HG03354 (cell line): ENCODE results near the gene COL5A1.

Experiments used
- ATAC-seq: cut with Tn5 transposase; IDR thresholded peaks from one replicate; pipeline ENCODE4 v1.9.1; 2021; ENCODE audit warnings: mild to moderate bottlenecking; ENCODE audit not compliant: unreplicated experiment, poor library complexity, severe bottlenecking

The COL5A1 gene

DNA sequence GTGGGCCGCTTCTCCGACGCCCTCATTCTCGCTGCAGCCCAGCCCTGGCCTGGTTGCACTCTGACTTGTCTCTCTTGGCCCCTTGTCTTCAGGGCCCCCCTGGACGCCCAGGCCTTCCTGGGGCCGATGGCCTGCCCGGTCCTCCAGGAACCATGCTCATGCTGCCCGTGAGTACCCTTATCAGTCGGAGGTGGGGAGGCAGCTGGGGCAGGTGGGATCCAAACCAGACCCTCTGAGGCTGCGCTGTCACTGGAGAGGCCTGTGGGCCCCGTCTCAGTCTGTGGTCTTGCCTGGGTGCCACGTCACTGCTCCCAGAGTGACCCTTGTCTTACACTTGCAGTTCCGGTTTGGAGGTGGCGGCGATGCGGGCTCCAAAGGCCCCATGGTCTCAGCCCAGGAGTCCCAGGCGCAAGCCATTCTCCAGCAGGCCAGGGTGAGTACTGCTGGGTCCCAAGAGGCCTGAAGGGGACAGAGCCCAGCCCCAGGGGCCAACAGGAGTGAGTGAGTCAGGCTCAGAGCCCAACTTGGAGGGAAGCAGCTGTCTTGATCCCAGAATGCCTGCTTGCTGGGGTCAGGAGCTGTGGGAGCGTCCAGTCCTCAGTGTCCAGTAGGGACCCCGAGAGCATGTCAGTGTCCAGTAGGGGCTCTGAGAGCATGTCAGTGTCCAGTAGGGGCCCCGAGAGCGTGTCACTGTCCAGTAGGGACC, 109.0 kb downstream of the COL5A1 start:
- no peak for ATAC-seq

DNA sequence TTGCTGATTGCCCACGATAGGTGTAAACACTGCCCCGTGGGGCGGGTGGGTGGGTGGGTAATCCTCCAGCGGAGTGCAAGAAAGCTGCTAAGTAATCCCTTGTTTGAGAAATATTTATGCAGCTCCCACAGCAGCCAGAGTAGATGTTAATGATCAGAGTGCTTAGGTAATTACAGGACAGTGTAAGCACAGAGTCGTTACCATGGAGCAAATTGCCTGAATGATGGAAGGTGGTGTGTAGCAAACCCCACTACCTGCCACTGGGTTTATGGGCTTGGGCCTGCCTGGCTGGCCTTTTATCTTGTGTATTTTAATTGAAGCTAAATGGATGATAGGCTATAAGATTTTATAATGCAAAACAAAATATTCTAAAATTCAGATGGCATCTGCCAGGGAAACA, 110.0 kb downstream of the COL5A1 start:
- no peak for ATAC-seq

DNA sequence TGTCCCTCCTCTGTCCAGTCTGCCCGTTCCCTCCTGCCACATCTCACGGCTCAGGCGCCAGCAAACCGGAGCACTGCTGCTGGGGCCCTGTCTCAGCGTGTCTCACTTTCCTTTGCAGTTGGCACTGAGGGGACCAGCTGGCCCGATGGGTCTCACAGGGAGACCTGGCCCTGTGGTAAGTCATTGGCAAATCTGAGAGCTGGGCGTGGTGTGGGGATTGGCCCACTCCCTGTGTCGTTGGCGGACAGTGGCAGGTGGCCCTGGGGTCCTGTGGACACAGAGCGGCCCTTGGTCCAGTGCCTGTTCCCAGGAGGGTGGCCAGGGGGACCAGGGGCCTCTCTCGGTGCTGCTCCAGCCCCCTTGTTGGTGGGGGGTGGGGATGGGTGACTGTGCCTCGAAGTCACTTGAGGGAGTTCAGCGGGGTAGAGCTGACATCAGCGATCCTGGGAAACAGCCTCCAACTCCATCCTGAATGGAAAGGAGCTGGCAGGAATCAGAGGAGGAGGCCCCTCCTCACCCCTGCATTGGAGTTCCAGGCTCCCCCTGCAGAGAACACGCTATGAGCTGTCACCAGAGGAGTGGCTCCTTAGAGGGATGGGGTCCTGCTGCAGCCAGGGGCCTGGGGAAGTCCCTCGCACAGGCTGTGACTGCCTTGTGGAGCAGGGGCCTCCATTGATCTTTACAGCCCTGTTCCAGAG, 111.0 kb downstream of the COL5A1 start:
- no peak for ATAC-seq

DNA sequence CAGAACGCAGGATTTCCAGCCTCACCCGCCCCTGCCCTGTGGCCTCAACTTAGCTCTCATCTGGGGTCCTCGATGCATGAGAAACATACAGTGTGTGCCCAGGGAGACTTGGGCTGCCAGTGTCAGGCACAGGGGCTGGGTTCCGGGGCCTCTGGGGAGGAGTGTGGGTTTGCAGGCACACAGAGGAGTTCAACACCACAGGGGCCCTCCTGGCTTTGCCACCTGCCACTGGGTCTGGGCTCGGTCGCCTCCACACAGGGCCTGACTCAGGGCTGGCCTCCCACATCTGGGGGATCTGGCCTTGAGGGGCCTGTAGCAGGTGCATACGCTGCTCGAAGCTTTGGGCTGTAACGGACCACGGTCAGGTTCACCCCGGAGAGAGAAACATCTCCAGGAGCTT, 111.6 kb downstream of the COL5A1 start:
- no peak for ATAC-seq

DNA sequence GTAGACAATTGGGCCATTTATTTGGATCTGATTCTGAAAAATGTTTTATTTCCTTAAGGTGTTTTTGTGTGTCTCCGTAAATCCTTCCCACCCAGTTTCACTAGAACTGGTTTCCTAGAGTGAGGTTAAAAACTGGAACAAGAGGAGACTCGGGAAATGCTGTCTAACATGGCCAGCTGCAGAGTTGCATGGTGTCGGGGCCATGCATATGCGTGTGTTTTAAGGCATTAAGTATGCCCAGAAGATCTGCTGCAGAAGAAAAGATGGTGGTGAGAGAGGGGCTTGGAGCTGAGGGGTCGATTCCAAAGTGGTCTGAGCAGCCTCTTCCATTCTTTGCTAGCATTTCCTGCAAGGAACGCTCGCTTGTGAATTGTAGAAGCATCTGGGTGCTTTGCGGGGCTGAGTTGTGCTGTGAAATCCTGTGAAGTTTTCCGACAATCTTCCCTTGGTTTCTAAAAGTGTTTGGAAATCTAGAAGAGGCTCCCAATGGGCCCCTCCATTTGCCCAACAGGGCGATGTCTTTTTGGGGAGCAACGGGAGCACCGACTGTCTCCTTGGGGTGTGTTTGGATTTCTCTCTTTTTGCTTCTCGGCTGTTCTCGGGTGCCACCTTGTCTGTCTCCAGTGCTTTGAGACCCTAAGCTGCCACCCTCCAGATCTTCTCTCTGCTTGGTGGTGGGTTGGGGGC, 113.8 kb downstream of the COL5A1 start:
- no peak for ATAC-seq

DNA sequence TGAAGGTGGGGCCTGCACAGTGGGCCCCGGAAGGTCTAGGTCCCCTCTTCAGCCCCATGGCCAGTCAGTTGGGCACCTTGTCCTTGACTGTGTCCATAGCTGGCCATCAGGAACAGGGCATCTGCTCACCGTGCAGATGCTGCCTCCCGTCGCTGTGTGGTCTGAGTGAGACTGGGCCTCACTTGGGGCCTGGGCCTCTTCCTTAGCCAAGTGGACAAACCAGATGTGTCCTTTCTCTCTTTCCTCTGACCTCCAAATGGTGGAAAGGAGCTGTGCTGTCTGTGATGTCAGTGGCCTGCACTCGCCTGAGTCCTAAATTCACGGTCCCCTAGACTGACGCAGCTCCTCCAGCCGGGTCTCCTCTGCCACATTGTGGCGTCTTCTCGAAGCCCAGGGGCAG, 114.5 kb downstream of the COL5A1 start:
- no peak for ATAC-seq

DNA sequence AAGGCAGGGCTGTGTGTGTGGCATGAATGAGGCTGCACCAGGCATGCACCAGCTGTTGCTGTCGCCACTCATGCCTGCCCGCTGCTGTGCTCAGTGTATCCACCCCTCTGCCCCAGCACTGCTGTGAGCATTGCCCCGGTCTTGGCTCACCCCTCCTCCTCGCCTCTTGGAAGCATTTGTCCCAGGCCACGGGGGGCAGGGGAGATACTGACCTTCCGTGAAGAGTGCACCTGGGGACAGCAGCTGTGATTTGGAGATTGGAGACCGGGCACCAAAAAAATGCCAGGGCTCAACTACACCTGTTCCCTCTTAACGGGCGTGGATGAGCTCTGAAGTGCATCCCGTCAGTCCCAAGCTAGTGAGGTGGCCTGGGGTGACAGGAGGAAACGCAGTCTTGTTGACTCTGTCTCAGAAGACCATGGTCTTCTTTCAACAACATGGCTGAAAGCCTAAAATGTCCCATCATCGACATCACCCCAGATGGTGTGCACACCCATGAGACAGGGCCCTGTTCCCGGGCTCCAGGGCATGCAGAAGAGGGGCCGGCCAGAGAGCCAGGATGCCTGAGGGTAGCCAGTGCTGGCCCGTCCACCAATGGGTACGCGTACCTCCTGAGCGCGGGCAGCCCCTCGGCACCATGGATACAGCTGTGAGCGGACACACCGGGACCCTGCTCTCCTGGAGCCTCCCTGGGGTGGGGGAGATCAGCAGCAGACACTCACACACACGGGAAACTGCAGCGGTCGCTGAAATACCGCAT, 115.8 kb downstream of the COL5A1 start:
- ATAC-seq, result no peak

DNA sequence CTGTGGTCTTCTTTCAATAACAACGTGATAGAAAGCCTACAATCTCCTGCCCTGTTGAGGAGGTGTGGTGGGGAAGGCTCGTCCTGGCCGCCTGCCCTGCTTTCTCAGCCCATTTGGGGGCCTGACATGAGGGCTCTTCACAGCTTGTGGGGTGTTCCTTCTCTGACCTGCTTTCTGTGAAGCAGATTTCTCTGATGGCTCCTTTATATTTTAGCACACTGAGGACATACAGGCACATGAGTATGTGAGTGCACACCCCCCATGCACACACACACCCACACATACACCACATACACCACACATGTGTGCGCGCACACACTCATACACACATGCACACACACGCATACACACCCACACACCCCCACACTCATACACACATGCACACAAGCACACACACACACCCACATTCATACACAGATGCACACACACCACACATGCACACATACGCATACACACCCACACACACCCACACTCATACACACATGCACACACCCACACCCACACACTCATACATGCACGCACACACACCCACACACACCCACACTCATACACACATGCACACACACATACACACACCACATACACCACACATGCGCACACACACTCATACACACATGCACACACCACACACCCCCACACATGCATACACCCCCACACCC, 117.5 kb downstream of the COL5A1 start:
- no peak for ATAC-seq

DNA sequence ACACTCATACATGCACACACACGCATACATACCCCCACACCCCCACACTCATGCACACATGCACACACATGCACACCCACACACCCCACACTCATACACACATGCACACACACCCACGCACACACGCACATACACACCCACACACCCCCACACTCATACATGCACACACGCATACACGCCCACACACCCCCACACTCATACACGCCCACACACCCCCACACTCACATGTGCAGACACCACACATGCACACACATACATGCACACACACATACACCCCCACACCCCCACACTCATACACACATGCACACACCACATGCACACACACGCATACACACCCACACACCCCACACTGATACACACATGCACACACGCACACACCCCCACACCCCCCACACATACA, 118.3 kb downstream of the COL5A1 start:
- no peak for ATAC-seq

DNA sequence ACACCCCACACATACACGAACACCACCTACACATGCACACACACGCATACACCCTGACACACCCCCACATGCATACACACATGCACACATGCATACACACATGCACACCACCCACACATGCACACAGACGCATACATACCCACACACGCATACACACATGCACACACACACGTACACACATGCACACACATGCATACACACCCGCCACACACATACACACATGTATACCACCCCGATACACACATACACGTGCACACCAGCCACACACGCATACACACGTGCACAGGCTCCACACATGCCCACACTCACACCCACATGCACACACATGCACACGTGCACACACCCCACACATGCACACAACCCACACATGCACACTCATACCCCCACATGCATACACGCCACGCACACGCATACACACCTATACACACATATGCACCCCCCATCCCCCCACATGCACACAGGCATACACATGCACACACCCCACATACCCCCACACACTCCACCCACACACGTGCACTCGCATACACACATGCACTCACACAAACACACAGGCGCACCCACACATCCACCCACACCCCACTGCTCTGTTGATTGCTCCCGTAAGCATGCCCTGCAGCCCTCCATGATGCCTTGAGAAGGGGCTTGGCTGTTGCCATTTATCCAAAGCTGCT, 119.3 kb downstream of the COL5A1 start:
- ATAC-seq, result no peak

DNA sequence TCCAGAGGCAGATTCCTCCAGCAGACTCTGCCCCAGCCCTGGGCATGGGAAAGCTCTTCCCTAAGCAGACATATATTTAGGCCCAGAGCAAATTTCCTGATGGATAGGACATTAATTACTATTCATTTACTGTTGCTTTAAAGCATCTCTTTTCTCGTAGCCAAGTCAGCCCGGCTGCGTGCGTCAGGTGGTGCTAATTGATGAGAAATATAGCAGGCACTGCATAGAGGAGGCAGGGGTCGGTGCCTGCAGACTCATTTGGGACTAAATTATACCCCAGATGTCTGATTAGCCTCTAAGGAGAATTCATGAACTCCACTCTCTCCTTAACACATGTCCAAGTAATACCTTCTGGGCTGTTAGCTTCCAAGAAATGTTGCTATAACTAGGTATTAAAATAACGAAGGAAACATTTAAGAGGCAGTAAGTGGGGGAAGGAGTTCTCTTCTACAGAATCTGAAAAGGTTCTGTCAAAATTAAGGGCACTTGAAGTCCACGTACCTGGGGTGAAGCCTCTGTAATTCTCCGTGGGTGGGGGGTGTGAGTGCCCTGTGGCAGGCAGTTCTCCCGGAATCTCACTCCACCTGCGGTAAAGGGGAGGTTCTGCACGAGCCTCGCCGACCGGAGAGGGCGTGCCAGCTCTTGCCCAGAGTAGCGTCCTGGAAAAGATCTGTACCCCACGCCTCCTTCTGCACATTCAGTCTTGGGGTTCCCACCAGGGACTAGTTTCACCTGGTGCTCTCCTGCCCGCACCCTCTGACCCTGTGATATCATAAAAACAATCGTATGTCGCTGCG, 123.1 kb downstream of the COL5A1 start:
- no peak for ATAC-seq

DNA sequence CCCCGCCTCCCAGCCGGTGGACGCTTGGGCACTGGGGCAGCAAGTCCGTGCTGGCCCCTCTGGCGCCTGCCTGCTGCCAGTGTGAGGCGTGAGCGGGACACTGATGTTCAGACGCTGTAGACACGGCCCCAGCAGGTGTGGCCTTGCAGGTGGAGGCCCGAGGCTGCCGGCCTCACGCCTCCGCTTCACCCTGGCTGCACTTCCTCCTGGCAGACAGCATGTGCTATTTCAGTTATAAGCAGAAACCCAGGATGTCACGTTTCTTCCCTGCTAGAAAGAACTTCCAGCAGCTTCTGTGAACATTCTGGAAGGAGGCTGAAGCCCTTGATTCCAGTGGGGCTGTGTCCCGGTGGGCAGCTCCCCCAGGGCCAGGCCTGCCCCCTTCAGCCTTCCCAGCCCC, 124.2 kb downstream of the COL5A1 start:
- ATAC-seq, result no peak

DNA sequence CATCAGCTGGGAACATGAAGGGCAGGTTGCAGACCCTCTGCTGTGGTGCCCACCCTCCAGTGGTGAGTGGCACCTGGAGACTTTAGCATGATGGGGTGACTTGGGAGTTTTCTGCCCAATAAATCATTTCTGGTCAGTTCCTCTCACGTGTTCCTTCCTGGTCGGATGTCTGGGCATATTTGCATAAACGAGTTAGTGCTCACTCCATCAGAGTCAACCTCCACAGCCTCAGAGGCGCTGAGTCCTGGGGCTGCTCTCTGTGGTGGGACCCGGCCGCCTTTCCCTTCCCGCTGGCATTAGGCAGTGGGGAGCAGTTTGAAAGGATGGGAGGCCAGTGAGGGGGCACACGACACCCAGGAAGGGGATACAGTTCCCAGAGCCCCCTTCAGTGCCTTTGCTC, 125.0 kb downstream of the COL5A1 start:
- no peak for ATAC-seq

DNA sequence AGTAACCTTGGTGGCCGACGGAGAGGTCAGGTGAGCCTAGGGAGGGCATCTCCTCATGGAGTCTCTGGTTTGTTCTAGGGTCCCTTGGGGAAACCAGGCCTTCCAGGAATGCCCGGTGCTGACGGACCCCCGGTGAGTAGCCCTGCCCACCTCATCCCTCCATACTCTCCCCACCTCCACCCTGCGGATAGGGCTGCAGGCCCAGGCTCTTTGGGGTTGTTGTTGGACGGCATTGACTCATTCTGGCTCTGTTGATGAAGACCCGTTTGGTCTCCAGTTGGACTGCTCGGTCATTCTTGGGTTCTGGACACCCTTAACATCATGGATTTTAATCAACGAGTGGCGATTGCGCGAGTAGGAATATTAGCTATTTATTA, 126.7 kb downstream of the COL5A1 start:
- ATAC-seq, result no peak

DNA sequence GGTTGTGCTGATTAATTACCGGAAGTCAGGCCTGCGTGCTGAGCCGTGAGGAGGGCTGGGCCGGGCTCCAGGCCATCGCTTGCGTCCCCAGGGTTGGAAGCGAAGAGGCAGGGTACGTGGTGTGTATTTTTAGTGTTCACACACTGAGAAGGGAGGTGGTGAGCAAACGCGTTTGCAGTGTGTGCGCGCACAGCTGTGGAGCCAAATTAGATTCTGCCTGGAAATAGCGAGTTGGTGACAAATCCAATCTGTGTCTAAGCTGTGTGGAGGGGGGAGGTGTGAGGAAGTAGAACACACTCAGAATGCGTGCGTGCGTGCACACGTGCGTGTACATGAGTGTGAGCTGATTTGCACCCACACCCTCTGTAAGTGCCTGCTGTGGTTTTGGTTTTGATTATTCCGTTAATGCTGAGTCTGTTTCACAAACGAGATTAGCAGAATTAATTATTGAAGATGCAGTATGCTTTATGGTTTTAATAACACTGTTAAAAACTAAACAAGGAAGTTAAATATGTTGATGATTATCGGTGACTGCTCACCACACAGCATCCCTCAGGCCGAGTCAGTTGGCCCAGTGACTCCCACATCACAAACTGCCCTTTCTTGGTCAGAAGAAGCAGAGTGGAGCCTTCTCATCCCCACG, 127.2 kb downstream of the COL5A1 start:
- ATAC-seq, result no peak

DNA sequence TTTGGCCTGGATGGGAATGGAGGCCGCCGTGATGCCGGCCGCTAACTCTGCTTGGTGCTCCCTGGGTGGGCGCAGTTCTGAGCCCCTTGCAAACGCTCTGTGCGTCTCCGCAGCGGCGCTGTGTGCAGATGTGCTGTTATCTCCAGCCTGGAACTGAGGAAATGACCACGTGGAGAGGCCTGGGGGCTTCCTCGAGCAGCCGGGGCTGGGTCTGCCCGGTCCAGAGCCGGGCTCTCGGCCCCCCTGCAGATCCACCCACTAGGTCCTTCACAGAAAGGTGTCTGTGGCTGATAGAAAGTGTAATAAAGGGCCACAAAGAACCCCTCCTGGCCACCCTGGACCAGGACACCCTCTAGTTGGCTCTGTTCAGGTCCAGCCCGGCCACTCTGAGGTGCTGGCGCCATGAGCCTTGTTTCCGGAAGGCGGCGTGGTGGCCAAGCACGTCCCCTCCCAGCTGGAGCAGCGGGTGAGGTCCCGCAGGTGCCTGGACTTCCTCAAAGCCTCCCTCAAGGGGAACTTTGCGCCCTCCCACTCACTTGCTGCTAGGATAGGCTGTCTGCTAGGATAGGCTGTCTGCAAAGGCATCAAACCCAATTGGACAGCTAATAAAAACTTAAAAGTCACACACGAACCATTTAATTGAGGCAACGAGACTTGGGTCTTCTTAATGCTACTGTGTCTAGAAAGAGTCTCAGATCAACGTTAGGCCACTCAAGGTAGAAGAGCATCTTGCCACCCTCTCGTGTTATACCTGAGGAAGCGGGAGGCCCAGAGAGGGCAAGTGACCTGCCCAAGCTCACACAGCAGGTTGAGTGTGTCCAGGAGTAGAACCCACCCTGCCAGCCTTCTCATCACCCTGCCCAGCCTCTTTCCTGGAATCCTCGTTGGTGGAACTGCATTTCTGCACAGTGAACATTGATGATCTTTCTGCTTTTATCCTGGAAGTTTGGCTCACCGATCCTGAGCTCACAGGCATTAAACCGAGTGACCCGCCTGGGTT, 129.7 kb downstream of the COL5A1 start:
- no peak for ATAC-seq

DNA sequence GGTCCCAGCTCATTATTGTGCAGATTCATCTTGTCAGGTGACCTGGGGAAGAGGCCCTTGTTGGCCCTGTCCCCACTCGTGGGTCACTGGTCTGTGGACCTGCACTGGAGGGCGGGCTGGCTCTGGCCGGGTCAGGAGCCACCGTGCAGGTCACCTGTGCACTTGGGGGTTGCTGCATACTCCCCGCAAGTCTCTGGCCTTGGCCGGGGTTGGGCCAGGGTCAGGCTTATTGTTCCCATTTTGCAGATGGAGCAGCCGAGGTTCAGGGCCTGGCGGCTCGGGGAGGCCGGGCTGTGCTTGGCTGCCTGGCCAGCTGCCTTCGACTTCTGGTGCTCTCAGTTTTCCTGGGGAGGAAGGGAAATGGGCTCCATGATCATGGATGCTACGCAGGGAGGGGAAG, 130.7 kb downstream of the COL5A1 start:
- no peak for ATAC-seq
